Kidney (tissue), 14 donors: ENCODE results near the gene XRCC5. TPM values are rescaled to one million over a fixed set of nuclear protein-coding genes. Genes with fewer than 3 reads are reported as not detected.

ENCODE experiments used
- DNase-seq, 5 donors: peaks; one replicate each; pipeline ENCODE4 v3.0.0-alpha.2; 2013 to 2020
- FAIRE-seq: peaks from 2 replicates; lab custom pipeline; 2012; peaks lifted over from hg19 to GRCh38; lab: Jason Lieb, UNC
- H3K27ac ChIP-seq, 2 donors: one replicate each; pipeline ENCODE4 v1.7.0; 2013; ENCODE audit warnings: low read depth in 2 of 2, low read length in 2 of 2, inconsistent platforms in 1 of 2
- H3K27me3 ChIP-seq: one replicate; pipeline ENCODE4 v1.7.1; 2013; ENCODE audit warnings: low read length, inconsistent platforms; ENCODE audit not compliant: control insufficient read depth, insufficient read depth
- H3K36me3 ChIP-seq, 3 donors: one replicate each; pipeline versions ENCODE4 v1.7.0 to v1.7.1; 2013; ENCODE audit warnings: low read length in 3 of 3, control low read depth in 1 of 3, inconsistent platforms in 1 of 3; ENCODE audit not compliant: insufficient read depth in 3 of 3, control insufficient read depth in 2 of 3
- H3K4me1 ChIP-seq, 3 donors: one replicate each; pipeline versions ENCODE4 v1.7.0 to v1.7.1; 2013; ENCODE audit warnings: low read length in 3 of 3, inconsistent platforms in 1 of 3, low read depth in 1 of 3; ENCODE audit not compliant: control insufficient read depth in 2 of 3, insufficient read depth in 2 of 3
- H3K4me3 ChIP-seq, 3 donors: one replicate each; pipeline versions ENCODE4 v1.7.0 to v1.8.1; 2013; ENCODE audit warnings: low read length in 3 of 3, control low read depth in 1 of 3, inconsistent platforms in 1 of 3
- H3K9ac ChIP-seq, 3 donors: one replicate each; pipeline versions ENCODE4 v1.7.0 to v1.7.1; 2013; ENCODE audit warnings: low read length in 3 of 3, control low read depth in 1 of 3, inconsistent platforms in 1 of 3
- H3K9me3 ChIP-seq, 3 donors: one replicate each; pipeline versions ENCODE4 v1.7.0 to v1.7.1; 2013; ENCODE audit warnings: low read length in 3 of 3, control low read depth in 1 of 3, inconsistent platforms in 1 of 3; ENCODE audit not compliant: control insufficient read depth in 2 of 3, insufficient read depth in 1 of 3
- CTCF ChIP-seq: IDR thresholded peaks from 3 replicates; pipeline ENCODE4 v1.5.1; 2012; ENCODE audit warnings: mild to moderate bottlenecking, moderate library complexity, borderline replicate concordance; ENCODE audit not compliant: insufficient read depth; ENCODE audit errors: extremely low read depth
- intact Hi-C: fragments of 100-400 bp; cut with DNase I; formaldehyde crosslinking; loops from one replicate; pipeline ENCODE4 v1.11.1; 2022
- polyA plus RNA-seq: library from polyadenylated mRNA; stranded (reverse); fragments of 350-450 nt; fragmentation: Illumina TruSeq; extraction: RNeasy Lipid Tissue Mini Kit (QIAGEN cat#74804); gene quantifications from one replicate; pipeline ENCODE4 v1.2.3, GENCODE V29; 2014; ENCODE audit warnings: low read depth, low replicate concordance; ENCODE audit not compliant: insufficient read depth
- total RNA-seq: library from RNA; stranded (reverse); fragmentation: NEBNext Ultra II Directional; extraction: Animal tissue kit (Norgen Biotek cat#: 25700); gene quantifications from one replicate; pipeline ENCODE4 v1.2.1, GENCODE V29; 2021
- donor health status: control.
- donor health status: control.
- donor health status: control.
- donor health status: control.
- donor health status: control.
- donor health status: DM: yes; HTN: yes; CAD: no.
- donor health status: Normal renal cell carcinoma (clear cell type).

The XRCC5 gene
- total and polyA plus RNA-seq, 2 donors from 2014 or later, result 90.7 to 265 TPM

DNA sequence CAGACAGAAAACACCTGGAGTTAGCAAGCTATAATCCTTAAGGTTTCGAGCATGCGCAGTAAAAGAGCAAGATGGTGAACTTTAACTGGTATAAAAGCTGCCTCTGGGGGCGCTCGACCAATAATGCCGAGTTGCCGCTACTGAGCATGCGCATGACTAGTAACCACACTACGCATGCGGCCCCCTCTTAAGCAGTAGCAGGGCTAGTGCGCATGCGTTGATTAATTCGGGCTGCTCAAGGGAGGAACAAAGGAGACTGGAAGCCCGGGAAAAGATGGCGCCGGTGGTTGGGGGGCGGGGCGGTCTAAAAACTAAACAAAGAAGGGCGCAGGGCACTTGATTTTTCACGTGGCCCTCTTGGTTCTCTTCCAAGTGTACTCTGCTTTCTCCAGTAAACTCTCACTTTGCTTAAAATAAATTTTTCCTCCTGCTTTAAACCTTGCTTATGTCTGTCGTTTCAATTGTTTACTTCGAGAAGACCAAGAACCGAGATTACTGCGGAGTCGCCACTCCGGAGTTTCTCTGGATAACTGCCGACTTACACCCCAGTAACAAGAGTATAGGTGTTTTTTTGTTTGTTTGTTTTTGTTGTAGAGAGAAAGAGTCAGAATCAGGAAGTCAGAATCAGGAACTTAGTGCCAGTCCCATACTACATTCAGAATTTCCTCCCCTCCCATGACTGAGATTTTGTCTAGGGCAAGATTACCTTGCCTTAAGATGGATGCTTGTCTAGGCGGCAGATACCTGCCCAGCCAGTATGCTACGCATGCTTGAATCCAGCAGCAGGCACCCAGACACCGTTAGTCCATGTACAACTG lies 5.8 kb downstream of the XRCC5 start:
- no peaks in the 10 kb centered on the region for H3K9me3 ChIP-seq
- TF ChIP-seq CTCF, result peak; percentile 89
- FAIRE-seq, result peak; percentile 94
- peak overlapping the region; percentile 74 to 79 (median 76) for H3K9ac ChIP-seq
- peak overlapping the region; percentile 72 to 93 (median 86) for H3K4me3 ChIP-seq
- DNase-seq, result peak; percentile 99 to 100 (median 99)
- intact Hi-C loops, result no loop called here
- no peaks in the 10 kb centered on the region for H3K27me3 ChIP-seq
- H3K36me3 ChIP-seq, result peaks cover 12 to 45% (median 24%) of the 10 kb centered on the region in 3 donors
- peaks cover 4 to 14% (median 10%) of the 10 kb centered on the region in 3 donors for H3K4me1 ChIP-seq
- peak overlapping the region; percentile 72 to 84 for H3K27ac ChIP-seq

DNA sequence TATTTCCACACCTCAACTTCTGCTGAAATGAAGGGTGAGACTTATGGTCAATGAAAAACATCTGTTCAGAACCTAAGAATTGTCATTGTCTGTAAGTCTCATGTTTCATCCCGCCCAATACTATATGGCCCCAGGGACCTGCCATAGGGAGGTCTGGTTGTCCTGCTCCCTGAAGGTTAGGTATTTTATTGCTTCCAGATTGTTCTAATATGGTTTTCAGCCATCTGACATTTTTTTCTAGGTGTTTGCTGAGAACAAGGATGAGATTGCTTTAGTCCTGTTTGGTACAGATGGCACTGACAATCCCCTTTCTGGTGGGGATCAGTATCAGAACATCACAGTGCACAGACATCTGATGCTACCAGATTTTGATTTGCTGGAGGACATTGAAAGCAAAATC lies 7.3 kb downstream of the XRCC5 start:
- Histone ChIP-seq H3K4me1 (peaks cover 4 to 10% (median 10%) of the 10 kb centered on the region in 3 donors), H3K9me3 (no peaks in the 10 kb centered on the region), H3K27ac (no peak overlapping the region), H3K9ac (no peak overlapping the region), H3K36me3 (peaks cover 15 to 53% (median 32%) of the 10 kb centered on the region in 3 donors), H3K27me3 (no peaks in the 10 kb centered on the region), H3K4me3 (no peak overlapping the region)
- TF ChIP-seq CTCF, result no peak
- intact Hi-C loops, result no loop called here
- FAIRE-seq (no peak), DNase-seq (no peak)

GRCh38 chr2:216117561-216118340 lies 8.6 kb downstream of the XRCC5 start:
- intact Hi-C loops, result no loop called here
- no peaks in the 10 kb centered on the region for H3K9me3 ChIP-seq
- DNase-seq, result no peak
- peaks cover 15 to 57% (median 42%) of the 10 kb centered on the region in 3 donors for H3K36me3 ChIP-seq
- H3K27ac ChIP-seq, result no peak overlapping the region
- no peak overlapping the region for H3K4me3 ChIP-seq
- H3K27me3 ChIP-seq, result no peaks in the 10 kb centered on the region
- peaks cover 4 to 10% (median 8%) of the 10 kb centered on the region in 3 donors for H3K4me1 ChIP-seq
- no peak overlapping the region for H3K9ac ChIP-seq
- FAIRE-seq, result no peak
- TF ChIP-seq CTCF, result no peak
